HG02588 (cell line): ENCODE results near the gene NAALADL2.
A peak's percentile ranks its signal among the peaks of the same experiment; 100 is the strongest.
"Not testable (repeated sequence)": the region's sequence is repeated elsewhere in the genome, so short reads cannot be mapped to it uniquely, and the experiment has no call there.

ENCODE experiments used
- ATAC-seq: cut with Tn5 transposase; IDR thresholded peaks from one replicate; pipeline ENCODE4 v1.9.1; 2021; ENCODE audit warnings: mild to moderate bottlenecking, moderate library complexity; ENCODE audit not compliant: unreplicated experiment

Gene NAALADL2

DNA sequence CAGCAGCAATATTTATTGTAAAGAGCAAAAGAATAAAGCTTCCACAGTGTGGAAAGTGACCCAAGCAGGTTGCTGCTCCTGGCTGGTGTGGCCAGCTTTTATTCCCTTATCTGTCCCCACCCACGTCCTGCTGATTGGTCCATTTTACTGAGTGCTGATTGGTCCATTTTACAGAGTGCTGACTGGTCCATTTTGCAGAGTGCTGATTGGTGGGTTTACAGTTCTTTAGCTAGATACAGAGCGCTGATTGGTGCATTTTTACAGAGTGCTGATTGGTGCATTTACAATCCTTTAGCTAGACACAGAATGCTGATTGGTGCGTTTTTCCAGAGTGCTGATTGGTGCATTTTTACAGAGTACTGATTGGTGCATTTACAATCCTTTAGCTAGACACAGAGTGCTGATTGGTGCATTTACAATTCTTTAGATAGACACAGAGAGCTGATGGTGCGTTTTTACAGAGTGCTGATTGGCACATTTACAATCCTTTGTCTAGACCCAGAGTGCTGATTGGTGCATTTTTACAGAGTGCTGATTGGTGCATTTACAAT is 601.8 kb downstream of the NAALADL2 start:
- not testable (repeated sequence) for ATAC-seq

DNA sequence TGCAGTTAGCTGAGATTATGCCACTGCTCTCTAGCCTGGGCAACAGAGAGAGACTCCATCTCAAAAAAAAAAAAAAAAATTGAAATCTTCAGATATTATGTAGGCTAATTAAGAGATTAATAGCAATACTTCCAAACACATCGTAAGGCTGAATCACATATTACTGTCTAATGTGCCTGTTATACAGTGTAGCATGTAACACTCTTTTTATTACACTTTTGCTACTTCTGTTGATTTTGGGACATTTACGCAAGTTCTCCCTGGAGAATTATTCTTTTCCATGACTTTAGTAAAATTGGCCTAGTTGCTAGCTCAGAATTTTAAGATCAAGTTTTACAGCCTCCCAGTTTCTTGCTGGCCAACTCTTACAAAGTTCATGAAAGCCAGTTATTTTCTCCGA is 605.2 kb downstream of the NAALADL2 start:
- no peak for ATAC-seq

DNA sequence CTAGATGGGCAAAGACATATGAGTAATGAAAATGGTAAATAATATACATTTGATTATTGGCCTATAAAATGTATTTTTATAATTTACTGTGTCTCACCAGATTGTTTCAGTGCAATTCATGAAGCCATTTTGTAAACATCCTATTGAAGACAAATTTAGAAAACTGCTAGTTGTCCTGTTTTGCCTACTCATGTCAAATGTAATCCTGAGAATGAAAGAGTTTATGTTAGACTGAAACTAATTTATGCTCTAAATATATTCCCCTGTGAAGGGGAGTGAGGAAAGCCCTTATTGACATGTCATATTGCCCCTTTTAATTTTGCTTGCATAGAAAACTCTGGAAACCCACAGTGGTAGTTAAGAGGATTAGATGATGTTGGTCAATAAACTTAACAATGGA is 610.0 kb downstream of the NAALADL2 start:
- ATAC-seq, result no peak

DNA sequence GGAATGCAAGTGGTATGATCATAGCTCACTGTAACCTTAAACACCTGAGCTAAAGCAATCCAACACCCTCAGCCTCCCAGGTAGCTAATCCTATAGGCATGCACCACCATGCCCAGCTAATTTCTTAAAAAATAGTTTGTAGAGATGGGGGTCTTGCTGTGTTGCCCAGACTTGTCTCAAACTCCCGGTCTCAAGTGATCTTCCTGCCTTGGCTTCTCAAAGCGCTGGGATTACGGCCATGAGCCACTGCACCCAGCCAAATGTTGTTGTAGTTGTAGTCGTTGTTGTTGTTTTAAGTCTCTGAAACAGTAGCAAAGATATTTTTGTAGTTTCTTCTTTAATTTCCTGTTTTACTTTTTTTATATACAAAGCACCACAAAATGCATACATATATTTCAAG is 616.6 kb downstream of the NAALADL2 start:
- no peak for ATAC-seq

DNA sequence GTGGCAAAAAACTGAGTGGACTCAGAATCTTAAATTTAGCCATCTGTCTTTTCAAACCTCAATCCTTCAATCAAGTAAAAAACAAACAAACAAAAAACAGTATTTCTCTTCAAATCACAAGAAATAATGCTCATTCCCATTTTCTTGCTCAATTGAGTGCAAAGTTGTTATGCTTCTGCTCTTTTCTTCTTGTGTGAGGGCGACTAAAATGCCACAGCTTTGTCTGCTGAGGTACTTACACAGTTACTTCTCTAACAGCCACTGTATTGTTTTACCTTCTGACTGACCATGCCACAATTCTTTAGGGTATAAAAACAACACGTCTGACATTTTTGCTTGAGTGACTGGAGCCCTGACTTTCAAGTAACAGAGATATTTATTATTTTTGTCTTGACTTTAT is 617.4 kb downstream of the NAALADL2 start:
- ATAC-seq, result no peak

DNA sequence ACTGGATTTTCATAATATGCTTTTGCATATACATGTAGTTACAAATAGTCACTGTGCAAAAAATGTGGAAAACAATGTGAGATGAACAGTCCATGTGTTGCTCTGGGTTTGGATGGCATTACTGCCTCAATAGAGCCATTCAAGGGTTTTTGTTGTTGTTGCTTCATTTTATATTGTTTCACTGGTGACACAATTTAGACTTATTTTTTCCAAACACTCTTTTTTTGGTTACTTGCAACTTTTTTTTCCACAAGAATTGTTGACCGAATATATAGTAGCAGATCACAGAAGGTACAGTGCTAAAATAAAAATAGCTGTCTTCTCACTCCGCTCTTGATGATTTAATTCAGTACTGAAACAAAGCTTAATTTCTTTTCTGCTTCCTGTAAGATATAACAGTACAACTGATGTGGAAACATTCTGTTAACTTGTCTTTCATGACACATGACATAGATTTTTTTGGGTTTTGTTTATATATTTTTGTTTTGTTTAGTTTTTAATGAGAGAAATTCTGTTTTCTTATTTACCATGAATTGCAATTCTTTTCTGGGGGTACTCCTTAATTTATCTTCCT is 618.6 kb downstream of the NAALADL2 start:
- ATAC-seq, result peak; percentile 84

DNA sequence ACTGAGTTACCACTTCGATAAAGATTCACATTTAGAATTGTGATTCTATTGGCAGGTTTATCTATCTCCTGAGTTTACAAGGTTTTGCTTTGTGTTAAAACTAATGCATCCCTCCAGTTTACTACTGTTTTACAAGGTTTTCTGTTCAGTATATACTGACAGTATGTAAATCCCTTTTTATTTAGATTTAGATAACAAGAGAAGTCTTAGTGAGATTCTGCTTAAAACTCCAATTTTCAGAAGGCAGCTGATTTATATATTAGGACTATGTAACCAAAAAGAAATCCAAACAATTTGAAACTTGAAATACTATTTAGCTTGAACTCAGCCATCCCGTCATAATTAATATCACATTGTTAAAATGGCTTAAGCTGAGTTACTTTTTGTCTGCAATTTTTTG is 619.2 kb downstream of the NAALADL2 start:
- ATAC-seq, result no peak

DNA sequence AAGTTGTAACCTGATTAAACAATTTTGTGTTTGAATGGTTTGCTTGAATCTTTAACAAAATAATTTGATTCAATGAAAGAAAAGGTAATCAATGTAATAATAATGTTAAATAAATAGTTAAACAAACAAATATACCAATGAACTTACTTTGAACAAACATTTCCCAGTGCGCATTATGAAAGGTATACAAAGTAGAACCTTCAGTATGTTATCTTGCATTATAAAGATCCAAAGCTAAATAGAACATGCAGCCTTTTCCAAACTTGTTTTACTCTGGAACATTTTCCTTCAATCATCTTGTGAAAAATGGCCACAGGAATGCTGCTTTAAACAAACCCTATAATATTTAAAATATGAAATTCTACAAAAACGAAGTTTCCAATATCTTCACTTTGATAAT is 620.0 kb downstream of the NAALADL2 start:
- ATAC-seq, result no peak

DNA sequence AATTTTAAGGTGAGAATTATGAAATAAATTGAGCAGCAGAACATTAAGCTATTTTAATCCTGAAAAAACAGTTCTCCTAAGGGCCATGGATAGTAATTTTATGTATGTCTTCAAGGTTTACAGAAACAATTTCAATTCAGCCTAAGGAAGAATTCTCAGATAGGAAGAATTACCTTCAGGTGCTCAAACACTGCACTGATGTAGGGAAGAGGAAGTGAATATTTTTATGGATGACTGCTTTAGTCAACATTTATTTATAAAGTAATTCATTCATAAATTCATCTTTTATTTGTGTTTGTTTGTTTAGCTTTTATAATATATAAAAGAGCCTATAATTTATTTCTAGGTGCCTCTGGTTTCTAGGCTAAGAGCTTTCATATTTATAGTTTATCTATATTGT is 620.7 kb downstream of the NAALADL2 start:
- ATAC-seq, result no peak

DNA sequence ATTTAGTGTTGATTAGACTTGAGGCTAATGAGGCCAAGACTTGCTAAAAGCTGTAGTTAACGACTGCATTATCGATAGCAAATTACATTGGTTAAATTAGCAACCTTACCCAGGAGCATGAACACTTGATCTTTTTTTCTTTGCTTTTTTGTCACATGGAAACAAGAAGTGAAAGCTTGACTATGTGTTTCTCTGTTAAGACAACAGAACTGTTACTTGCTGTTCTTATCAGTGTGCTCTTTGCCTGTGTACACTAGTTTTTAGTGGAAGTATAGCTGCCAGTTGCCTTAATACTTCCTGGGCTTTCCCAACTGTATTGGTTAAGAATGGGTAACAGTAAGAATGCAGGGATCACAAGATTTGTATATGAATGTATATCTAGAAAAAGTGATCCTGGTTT is 625.5 kb downstream of the NAALADL2 start:
- no peak for ATAC-seq

DNA sequence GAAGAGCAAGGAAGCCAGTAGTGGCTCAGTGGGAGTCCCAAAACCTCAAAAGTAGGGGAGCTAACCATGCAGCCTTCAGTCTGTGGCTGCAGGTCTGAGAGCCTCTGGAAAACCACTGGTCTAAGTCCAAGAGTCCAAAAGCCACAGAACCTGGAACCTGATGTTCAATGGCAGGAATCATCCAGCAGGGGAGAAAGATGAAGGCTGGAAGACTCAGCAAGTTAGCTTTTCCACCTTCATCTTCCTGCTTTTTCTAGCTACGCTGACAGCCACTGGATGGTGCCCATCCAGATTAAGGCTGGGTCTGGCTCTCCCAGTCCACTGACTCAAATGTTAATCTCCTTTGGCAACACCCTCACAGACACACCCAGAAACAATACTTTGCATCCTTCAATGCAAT is 626.3 kb downstream of the NAALADL2 start:
- no peak for ATAC-seq

DNA sequence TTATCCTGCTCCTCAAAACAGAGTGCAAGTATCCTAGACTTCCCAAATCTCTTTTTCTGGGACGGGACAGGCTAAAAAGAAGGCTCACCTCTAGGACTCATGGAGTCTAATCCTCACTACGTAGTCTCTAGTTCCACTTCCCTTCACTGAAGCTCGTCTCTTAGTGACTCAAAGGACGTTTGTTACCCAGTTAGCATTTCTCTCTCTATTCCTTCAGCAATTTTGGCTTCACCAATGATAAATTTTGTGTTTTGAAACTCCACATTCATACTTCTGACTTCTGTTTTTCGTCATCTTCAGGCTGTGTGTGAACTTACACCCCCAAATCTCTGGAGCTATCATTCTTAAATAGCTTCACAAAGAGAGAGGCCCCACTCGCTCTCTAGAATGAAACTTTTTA is 627.1 kb downstream of the NAALADL2 start:
- no peak for ATAC-seq

DNA sequence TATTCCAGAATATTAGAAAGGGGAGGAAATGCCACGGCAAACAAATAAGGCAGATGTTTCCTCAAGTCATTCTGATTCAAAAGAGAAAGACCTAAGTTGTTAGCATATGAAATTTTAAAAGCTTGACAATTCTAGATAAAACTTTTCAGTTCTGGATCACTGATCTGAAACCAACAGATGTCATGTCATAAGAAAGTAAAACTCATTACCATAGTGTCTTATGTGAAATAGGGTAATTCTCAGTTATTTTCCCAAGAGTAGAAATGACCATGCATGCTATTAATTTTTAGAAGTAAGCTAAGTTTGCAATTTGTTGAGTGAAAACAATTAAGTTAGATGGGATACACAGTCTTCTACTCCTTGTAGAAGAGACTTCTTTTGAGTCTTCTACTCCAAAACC is 630.3 kb downstream of the NAALADL2 start:
- peak; percentile 54 for ATAC-seq

DNA sequence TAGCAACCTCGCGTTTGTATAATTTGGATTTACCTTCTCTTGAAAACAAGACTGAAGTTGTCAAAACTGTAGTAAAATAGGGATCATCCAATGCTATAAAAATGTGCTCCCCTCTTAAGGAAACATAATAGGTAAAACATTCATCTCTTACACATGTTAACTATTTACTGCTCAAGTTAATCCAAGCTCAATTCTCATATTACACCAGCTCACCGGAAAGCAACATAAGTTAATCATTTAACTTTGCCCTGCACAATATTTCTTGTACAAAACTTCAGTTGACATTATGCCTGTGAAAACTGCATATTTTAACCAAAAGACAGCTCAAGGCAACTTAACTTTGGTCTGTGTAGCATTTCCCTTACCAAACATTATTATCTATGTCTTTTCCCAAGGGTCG is 634.2 kb downstream of the NAALADL2 start:
- ATAC-seq, result no peak

DNA sequence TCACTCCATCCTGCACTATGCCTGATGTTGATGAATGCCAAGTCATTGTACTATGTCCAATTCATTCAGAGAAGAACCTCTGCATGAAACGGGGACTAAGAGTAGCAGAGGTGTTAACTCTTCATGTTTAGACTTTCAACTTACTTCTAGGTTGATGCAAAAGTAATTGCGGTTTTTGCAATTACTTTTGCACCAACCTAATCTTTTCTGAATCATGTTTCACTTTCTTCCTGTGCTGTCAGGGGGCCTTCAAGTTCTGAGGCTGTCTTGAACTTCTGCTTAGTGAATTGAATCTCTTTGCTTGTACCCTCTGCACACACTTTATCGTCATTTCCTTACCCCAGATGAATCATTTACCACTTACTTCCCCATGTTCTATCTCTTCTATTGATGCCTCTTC is 636.2 kb downstream of the NAALADL2 start:
- ATAC-seq, result no peak

DNA sequence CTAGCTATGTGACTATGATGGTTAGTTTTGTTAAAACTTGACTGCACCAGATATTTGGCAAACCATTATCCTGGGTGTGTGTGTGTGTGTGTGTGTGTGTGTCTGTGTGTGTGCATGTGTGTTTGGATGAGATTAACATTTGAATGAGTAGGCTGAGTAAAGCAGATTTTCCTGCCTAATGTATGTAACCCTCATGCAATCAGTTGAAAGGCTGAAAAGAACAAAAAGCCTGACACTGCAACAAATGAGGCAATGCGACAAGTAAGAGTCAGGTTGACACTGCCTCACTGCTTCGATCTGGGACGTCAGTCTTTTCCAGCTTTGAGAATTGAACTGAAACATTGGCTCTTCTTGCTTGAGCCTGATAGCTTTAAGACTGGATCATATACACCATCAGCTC is 643.0 kb downstream of the NAALADL2 start:
- no peak for ATAC-seq

DNA sequence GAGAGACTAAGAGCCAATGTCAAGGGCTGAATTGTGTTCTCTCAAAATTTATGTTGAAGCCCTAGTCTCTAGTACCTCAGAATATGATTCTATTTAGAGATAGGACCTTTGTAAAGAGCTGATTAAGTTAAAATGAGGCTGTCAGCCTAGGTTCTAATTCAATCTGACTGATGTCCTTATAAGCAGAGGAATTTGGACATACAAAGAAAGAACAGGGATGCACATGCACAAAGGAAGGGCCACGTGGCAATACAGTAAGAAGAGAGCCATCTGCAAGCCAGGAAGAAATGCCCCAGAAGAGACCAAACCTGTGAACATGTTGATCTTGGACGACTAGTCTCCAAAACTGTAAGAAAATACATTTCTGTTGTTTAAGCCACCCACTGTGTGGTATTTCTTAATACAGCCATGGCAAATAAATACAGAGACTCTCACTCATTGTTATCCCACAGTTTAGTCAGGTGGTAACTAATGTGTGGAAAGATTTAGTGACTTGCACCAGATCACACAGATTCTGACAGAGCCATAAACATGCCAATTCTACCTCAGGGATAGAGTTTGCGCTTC is 652.2 kb downstream of the NAALADL2 start:
- ATAC-seq, result no peak

DNA sequence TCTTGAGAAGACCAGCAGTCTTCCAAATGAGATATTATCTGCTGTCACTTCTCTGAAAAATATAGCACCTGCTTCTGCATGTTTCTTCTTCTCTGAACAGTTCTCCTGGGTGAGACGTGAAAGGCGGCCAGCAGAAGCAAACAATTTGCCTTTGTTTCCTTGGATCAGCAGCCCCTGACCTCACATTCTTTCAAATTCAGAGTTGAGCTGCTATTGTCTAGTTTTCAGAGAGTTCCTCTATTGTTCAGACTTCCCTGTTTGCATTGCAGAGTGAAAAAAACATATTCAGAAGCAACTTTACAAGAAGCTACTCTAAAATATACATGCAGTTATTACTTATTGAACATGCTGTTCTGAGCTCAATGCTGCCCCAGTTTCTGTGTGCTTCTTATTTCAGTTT is 653.6 kb downstream of the NAALADL2 start:
- ATAC-seq, result no peak

DNA sequence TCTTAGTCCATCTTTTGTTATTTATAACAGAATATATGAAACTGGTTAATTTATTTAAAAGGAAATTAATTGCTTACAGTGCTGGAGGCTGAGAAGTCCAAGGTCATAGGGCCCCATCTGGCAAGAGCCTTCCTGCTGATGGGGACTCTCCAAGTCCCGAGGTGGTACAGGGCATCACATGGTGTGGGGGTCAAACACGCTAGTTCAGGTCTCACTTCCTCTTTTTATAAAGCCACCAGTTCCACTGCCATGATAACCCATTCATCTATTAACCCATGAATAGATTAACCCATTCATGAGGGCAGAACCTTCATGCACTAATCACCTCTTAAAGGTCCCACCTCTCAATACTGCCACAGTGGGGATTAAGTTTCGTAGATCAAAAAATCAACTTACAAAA is 659.3 kb downstream of the NAALADL2 start:
- ATAC-seq, result no peak

DNA sequence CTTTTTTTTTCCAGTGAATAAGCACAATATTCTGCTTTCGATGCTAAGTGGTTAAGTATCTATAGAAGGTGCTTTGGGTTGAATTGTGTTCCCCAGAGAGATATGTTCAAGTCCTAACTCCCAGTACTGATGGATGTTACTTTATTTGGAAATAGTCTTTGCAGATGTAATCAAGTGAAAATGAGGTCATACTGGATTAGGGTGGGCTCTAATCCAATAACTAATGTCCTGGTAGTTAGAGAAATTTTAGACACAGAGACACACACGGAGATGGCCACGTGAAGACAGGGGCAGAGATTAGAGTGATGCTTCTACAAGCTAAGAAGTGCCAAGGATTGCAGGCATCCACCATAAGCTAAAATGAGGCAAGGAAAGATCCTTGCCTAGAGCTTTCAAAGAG is 662.3 kb downstream of the NAALADL2 start:
- ATAC-seq, result no peak

DNA sequence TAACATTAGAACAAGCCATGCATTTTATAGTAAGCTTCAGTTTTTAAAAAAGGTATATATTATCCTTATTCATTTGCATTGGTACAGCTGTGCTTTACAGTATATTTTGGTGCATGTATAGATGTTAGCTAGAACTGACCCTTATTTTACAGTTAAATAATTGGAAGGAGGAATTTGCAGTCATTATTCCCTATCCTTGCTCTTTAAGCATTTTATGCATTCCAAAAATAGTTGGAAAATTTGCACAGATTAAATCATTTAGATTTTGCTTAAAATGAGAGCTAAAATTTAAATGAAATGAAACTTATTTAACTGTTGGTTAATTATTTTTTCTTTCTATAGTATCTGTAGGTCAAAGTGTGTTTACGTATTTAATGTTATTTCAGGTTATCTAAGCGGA is 667.1 kb downstream of the NAALADL2 start:
- no peak for ATAC-seq

DNA sequence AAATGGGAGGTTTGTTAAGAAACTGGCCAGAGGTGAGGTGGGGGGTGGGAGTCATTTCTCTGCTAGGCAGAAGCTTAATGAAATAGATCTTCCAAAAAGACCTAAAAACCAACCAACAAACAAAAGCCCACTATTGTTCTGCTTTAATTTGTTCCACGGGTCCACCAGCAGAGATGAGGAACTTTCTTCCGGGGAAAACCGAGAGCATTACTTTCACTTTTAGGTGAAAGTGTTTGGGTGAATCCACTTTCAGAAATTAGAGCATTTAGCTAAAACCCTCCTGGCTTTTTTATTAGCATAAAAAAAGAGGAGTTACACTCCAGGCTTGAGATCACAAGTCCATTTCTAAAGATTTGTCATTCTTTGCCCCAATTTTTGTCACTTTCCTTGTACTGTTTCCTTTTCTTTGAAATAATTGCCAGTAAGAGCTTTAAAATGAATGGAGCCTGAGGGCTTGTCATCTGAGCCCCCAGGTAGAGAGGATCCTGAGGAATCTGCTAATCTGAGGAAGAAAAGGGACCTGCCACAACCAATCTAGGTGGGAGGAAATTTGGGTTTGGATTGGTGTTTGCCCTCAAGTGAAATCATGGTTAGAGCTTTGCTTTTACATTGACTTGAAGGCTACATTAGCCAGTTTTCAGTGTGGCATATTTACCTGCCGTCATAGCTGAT is 667.6 kb downstream of the NAALADL2 start:
- no peak for ATAC-seq
